Omental fat pad (tissue), 4 donors: ENCODE measurements around the gene TRMT2B. TPM values are rescaled to one million over a fixed set of nuclear protein-coding genes. Genes with fewer than 3 reads are reported as not detected.
"Not testable (repeated sequence)": the region's sequence is repeated elsewhere in the genome, so short reads cannot be mapped to it uniquely, and the experiment has no call there.

Source experiments
- ATAC-seq: fragments of 150-250 bp; one replicate; pipeline ENCODE4 v1.9.1; 2016; ENCODE audit warnings: mild to moderate bottlenecking, moderate library complexity; ENCODE audit not compliant: low FRiP score
- DNase-seq: peaks from one replicate; pipeline ENCODE4 v3.0.0-alpha.2; 2019; ENCODE audit warnings: low spot score
- CTCF ChIP-seq, 3 donors: fragments of 450-650 bp; IDR thresholded peaks; one replicate each; pipeline ENCODE4 v1.5.1; 2016 to 2017; ENCODE audit warnings: antibody characterized with exemption in 3 of 3, mild to moderate bottlenecking in 3 of 3, moderate library complexity in 2 of 3
- total RNA-seq, 4 donors: library from RNA; depleted of rRNA; stranded (reverse); fragments of >200 nt; gene quantifications; one replicate each; pipeline ENCODE4 v1.1.0, GENCODE V29; 2016

Gene TRMT2B
- total RNA-seq, 4 donors from 2014 or later: 6.8 to 25.7 (median 11.6) TPM

GRCh38 chrX:101078716-101079598 lies 27.0 kb upstream of the TRMT2B start, which contains the start of gene TMEM35A:
TMEM35A (plus strand) TSS chrX:101078879; CDS start chrX:101079003, 124 bp downstream.
- no peak for TF ChIP-seq CTCF (IDR thresholded peaks at IDR 0.05)
- DNase-seq (no peak), ATAC-seq (no peak)

- ATAC-seq: no peak
- DNase-seq: no peak
- TF ChIP-seq CTCF (IDR thresholded peaks at IDR 0.05): no peak
Measured at GRCh38 chrX:101071582-101071981, 19.7 kb upstream of the TRMT2B start.

GRCh38 chrX:101062176-101062575 lies 10.3 kb upstream of the TRMT2B start:
- TF ChIP-seq CTCF (IDR thresholded peaks at IDR 0.05): no peak
- no peak for DNase-seq
- no peak for ATAC-seq

- ATAC-seq (no peak), DNase-seq (no peak)
- no peak for TF ChIP-seq CTCF (IDR thresholded peaks at IDR 0.05)
Measured at GRCh38 chrX:101057093-101057714, 5.3 kb upstream of the TRMT2B start.

GRCh38 chrX:101056551-101056950 lies 4.6 kb upstream of the TRMT2B start:
- not testable (repeated sequence) for ATAC-seq, DNase-seq

- TF ChIP-seq CTCF (IDR thresholded peaks at IDR 0.05): no peak
- ATAC-seq (no peak), DNase-seq (no peak)
Measured at GRCh38 chrX:101051153-101051548, 760 bp downstream of the TRMT2B start.

- no peak for DNase-seq
- no peak for ATAC-seq
- TF ChIP-seq CTCF (IDR thresholded peaks at IDR 0.05): no peak
Measured at GRCh38 chrX:101040197-101040596, 11.7 kb downstream of the TRMT2B start.
